Endodermal cell (in vitro differentiated cells): Measurements from ENCODE around the gene CEP20. TPM values are rescaled to one million over a fixed set of nuclear protein-coding genes. Genes with fewer than 3 reads are reported as not detected.

Source experiments
- DNase-seq: peaks from one replicate; pipeline ENCODE4 v3.0.0-alpha.2; 2017
- H3K27ac ChIP-seq: 2 replicates; pipeline ENCODE4 v1.5.1; 2013; ENCODE audit warnings: mild to moderate bottlenecking, low read depth, low read length, moderate library complexity
- H3K27me3 ChIP-seq: 2 replicates; pipeline ENCODE4 v1.6.1; 2013; ENCODE audit warnings: mild to moderate bottlenecking, low read length, moderate library complexity; ENCODE audit not compliant: insufficient read depth, control insufficient read depth, poor library complexity, severe bottlenecking
- H3K36me3 ChIP-seq: 2 replicates; pipeline ENCODE4 v1.7.0; 2013; ENCODE audit warnings: mild to moderate bottlenecking, low read length, moderate library complexity; ENCODE audit not compliant: control insufficient read depth, insufficient read depth
- H3K4me1 ChIP-seq: one replicate; pipeline ENCODE4 v1.7.0; 2013; ENCODE audit warnings: low read length; ENCODE audit not compliant: control insufficient read depth, insufficient read depth
- H3K4me3 ChIP-seq: 2 replicates; pipeline ENCODE4 v1.5.1; 2013; ENCODE audit warnings: mild to moderate bottlenecking, low read length, moderate library complexity
- H3K9ac ChIP-seq: 2 replicates; pipeline ENCODE4 v1.6.1; 2013; ENCODE audit warnings: mild to moderate bottlenecking, low read length, moderate library complexity; ENCODE audit not compliant: poor library complexity, severe bottlenecking; ENCODE audit errors: extremely low read depth
- H3K9me3 ChIP-seq: 2 replicates; pipeline ENCODE4 v1.6.1; 2013; ENCODE audit warnings: mild to moderate bottlenecking, low read length, moderate library complexity; ENCODE audit not compliant: control insufficient read depth
- H3K27ac Mint-ChIP-seq: 2 replicates; pipeline ENCODE4 v1.8.0; 2020; ENCODE audit warnings: mixed read lengths
- H3K27me3 Mint-ChIP-seq: 2 replicates; pipeline ENCODE4 v1.8.0; 2021; ENCODE audit warnings: mild to moderate bottlenecking, mixed read lengths; ENCODE audit not compliant: insufficient read depth
- H3K36me3 Mint-ChIP-seq: 2 replicates; pipeline ENCODE4 v1.8.0; 2020; ENCODE audit warnings: low read depth, mixed read lengths
- H3K4me1 Mint-ChIP-seq: 2 replicates; pipeline ENCODE4 v1.8.0; 2020; ENCODE audit warnings: mixed read lengths
- H3K4me3 Mint-ChIP-seq: 2 replicates; pipeline ENCODE4 v1.8.0; 2020; ENCODE audit warnings: mild to moderate bottlenecking, moderate library complexity, mixed read lengths
- H3K9me3 Mint-ChIP-seq: 2 replicates; pipeline ENCODE4 v1.8.0; 2020; ENCODE audit warnings: mild to moderate bottlenecking, mixed read lengths
- CTCF ChIP-seq: fragments of 200-600 bp; sonication (generic); conservative IDR thresholded peaks from 2 replicates; pipeline ENCODE4 v1.5.0; 2021; ENCODE audit warnings: antibody characterized with exemption, mild to moderate bottlenecking
- WGBS, 2 experiments: methylation state at CpG; one replicate each; pipeline versions ENCODE4 v1.1.5 to v1.1.7; 2013; ENCODE audit warnings: missing lambda C conversion rate in 2 of 2, mixed read lengths in 1 of 2; ENCODE audit not compliant: insufficient coverage in 1 of 2, insufficient read length in 1 of 2; 5-methylcytosine and 5-hydroxymethylcytosine counted together
- total RNA-seq, 2 donors: library from RNA; stranded (reverse); fragmentation: NEBNext Ultra II Directional in 1 of 2; extraction: Animal tissue kit (Norgen Biotek cat#: 25700) in 1 of 2; gene quantifications; 2 replicates in 1 of 2; 3 replicates in 1 of 2; pipeline ENCODE4 v1.2.1, GENCODE V29; 2021

CEP20 gene
- total RNA-seq, 2 donors from 2014 or later, result 30.9 to 31.1 TPM

GRCh38 chr16:15897121-15897780 lies 8.8 kb upstream of the CEP20 start:
- Histone ChIP-seq H3K9me3 (no peaks in the 10 kb centered on the region), H3K36me3 (no peaks in the 10 kb centered on the region), H3K4me3 (no peak overlapping the region), H3K27ac (no peak overlapping the region), H3K4me1 (no peaks in the 10 kb centered on the region), H3K9ac (no peak overlapping the region), H3K27me3 (no peaks in the 10 kb centered on the region)
- 92% methylated on average over 8 of the region's 8 CpGs for WGBS, 2 experiments
- H3K27ac Mint-ChIP-seq, result no peak overlapping the region
- H3K4me3 Mint-ChIP-seq, result no peak overlapping the region
- TF ChIP-seq CTCF, result no peak
- DNase-seq, result no peak
- no peaks in the 10 kb centered on the region for H3K9me3 Mint-ChIP-seq
- peaks cover 4% of the 10 kb centered on the region for H3K27me3 Mint-ChIP-seq
- no peaks in the 10 kb centered on the region for H3K4me1 Mint-ChIP-seq
- no peaks in the 10 kb centered on the region for H3K36me3 Mint-ChIP-seq

GRCh38 chr16:15894571-15895374 lies 6.4 kb upstream of the CEP20 start:
- Mint-ChIP-seq H3K4me3 (no peak overlapping the region), H3K36me3 (no peaks in the 10 kb centered on the region), H3K27ac (no peak overlapping the region), H3K27me3 (peaks cover 5% of the 10 kb centered on the region), H3K9me3 (no peaks in the 10 kb centered on the region), H3K4me1 (no peaks in the 10 kb centered on the region)
- Histone ChIP-seq H3K4me3 (no peak overlapping the region), H3K27ac (no peak overlapping the region), H3K9ac (no peak overlapping the region), H3K36me3 (no peaks in the 10 kb centered on the region), H3K9me3 (no peaks in the 10 kb centered on the region), H3K27me3 (no peaks in the 10 kb centered on the region), H3K4me1 (no peaks in the 10 kb centered on the region)
- no peak for DNase-seq
- WGBS, 2 experiments, result 94% methylated on average over 6 to 7 of the region's 7 CpGs
- no peak for TF ChIP-seq CTCF

GRCh38 chr16:15891508-15891907 lies 3.1 kb upstream of the CEP20 start:
- no peak for DNase-seq
- Mint-ChIP-seq H3K4me3 (no peak overlapping the region), H3K36me3 (no peaks in the 10 kb centered on the region), H3K27me3 (peaks cover 5% of the 10 kb centered on the region), H3K9me3 (no peaks in the 10 kb centered on the region), H3K4me1 (peaks cover 7% of the 10 kb centered on the region), H3K27ac (no peak overlapping the region)
- TF ChIP-seq CTCF, result no peak
- H3K27ac ChIP-seq, result no peak overlapping the region
- no peaks in the 10 kb centered on the region for H3K9me3 ChIP-seq
- peaks cover 2% of the 10 kb centered on the region for H3K4me1 ChIP-seq
- H3K9ac ChIP-seq, result no peak overlapping the region
- H3K4me3 ChIP-seq, result no peak overlapping the region
- no peaks in the 10 kb centered on the region for H3K27me3 ChIP-seq
- H3K36me3 ChIP-seq, result peaks cover under 1% of the 10 kb centered on the region
- 78% methylated on average over 3 of the region's 3 CpGs for WGBS, 2 experiments
